HG02642 (cell line): Measurements from ENCODE around the gene P2RY12.

ENCODE experiments used
- ATAC-seq: cut with Tn5 transposase; IDR thresholded peaks from one replicate; pipeline ENCODE4 v1.9.1; 2021; ENCODE audit warnings: mild to moderate bottlenecking; ENCODE audit not compliant: unreplicated experiment, poor library complexity

The P2RY12 gene

GRCh38 chr3:151384741-151385174 lies at the start of gene P2RY12:
TSS of gene P2RY12 (minus strand) at chr3:151384753. CDS start at chr3:151338845, 45,908 bp downstream.
- peak; percentile 45 for ATAC-seq

GRCh38 chr3:151432616-151433372 lies 48.2 kb upstream of the P2RY12 start:
- no peak for ATAC-seq

- ATAC-seq = no peak
Measured at GRCh38 chr3:151431940-151432339, 47.4 kb upstream of the P2RY12 start.

GRCh38 chr3:151430821-151431484 lies 46.4 kb upstream of the P2RY12 start:
- ATAC-seq = no peak

- no peak for ATAC-seq
Measured at GRCh38 chr3:151428386-151428785, 43.8 kb upstream of the P2RY12 start.

- ATAC-seq = peak; percentile 72
Measured at GRCh38 chr3:151426341-151426657, 41.7 kb upstream of the P2RY12 start.

GRCh38 chr3:151425627-151426340 lies 41.2 kb upstream of the P2RY12 start:
- peak; percentile 20 for ATAC-seq

GRCh38 chr3:151423091-151423490 lies 38.5 kb upstream of the P2RY12 start:
- ATAC-seq = no peak

GRCh38 chr3:151421938-151422337 lies 37.4 kb upstream of the P2RY12 start:
- peak; percentile 72 for ATAC-seq

- ATAC-seq = no peak
Measured at GRCh38 chr3:151419806-151420205, 35.3 kb upstream of the P2RY12 start.

GRCh38 chr3:151415289-151415688 lies 30.7 kb upstream of the P2RY12 start:
- no peak for ATAC-seq

- no peak for ATAC-seq
Measured at GRCh38 chr3:151412989-151413388, 28.4 kb upstream of the P2RY12 start.

- ATAC-seq = no peak
Measured at GRCh38 chr3:151410891-151411559, 26.5 kb upstream of the P2RY12 start.

GRCh38 chr3:151407928-151408327 lies 23.4 kb upstream of the P2RY12 start:
- no peak for ATAC-seq

- peak; percentile 62 for ATAC-seq
Measured at GRCh38 chr3:151404316-151404715, 19.8 kb upstream of the P2RY12 start.

GRCh38 chr3:151403246-151403645 lies 18.7 kb upstream of the P2RY12 start:
- no peak for ATAC-seq

GRCh38 chr3:151402349-151402748 lies 17.8 kb upstream of the P2RY12 start:
- ATAC-seq = no peak

- ATAC-seq = no peak
Measured at GRCh38 chr3:151400341-151400740, 15.8 kb upstream of the P2RY12 start.

- ATAC-seq = peak; percentile 42
Measured at GRCh38 chr3:151398895-151399294, 14.3 kb upstream of the P2RY12 start.

- ATAC-seq = no peak
Measured at GRCh38 chr3:151395806-151396205, 11.3 kb upstream of the P2RY12 start.

- ATAC-seq = no peak
Measured at GRCh38 chr3:151394611-151395010, 10.1 kb upstream of the P2RY12 start.
